ENCODE results near the gene PTPRZ1.

DNA sequence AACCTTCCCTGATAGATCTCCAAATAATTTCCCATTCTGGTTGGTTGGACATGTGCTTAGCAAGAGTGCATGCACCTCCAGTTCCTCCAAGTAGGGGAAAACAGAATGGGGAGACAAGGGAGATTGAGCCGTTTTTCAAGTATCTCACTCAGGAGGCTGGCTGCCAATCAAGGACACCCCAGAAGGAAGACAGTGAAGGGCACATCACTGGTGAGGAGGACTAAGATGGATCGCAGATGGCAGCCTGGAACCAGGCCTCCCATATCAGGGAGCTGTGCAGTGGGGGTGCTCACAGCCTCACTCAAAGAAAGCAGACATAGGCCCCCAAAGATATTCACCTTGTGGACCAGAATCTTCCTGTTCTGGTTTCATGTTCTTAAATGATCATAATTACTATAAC, 31.2 kb downstream of the PTPRZ1 start:
- TF ChIP-seq, protein P1, sequence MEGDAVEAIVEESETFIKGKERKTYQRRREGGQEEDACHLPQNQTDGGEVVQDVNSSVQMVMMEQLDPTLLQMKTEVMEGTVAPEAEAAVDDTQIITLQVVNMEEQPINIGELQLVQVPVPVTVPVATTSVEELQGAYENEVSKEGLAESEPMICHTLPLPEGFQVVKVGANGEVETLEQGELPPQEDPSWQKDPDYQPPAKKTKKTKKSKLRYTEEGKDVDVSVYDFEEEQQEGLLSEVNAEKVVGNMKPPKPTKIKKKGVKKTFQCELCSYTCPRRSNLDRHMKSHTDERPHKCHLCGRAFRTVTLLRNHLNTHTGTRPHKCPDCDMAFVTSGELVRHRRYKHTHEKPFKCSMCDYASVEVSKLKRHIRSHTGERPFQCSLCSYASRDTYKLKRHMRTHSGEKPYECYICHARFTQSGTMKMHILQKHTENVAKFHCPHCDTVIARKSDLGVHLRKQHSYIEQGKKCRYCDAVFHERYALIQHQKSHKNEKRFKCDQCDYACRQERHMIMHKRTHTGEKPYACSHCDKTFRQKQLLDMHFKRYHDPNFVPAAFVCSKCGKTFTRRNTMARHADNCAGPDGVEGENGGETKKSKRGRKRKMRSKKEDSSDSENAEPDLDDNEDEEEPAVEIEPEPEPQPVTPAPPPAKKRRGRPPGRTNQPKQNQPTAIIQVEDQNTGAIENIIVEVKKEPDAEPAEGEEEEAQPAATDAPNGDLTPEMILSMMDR (IDR thresholded peaks at IDR 0.05 in 4 of 5, conservative IDR thresholded peaks at IDR 0.05 in 1 of 5), result no peak
- no peak for TF ChIP-seq POLR2A (IDR thresholded peaks at IDR 0.05)
